ENCODE results near the gene HMMR.
"Not testable (repeated sequence)": the region's sequence is repeated elsewhere in the genome, so short reads cannot be mapped to it uniquely, and the experiment has no call there.

DNA sequence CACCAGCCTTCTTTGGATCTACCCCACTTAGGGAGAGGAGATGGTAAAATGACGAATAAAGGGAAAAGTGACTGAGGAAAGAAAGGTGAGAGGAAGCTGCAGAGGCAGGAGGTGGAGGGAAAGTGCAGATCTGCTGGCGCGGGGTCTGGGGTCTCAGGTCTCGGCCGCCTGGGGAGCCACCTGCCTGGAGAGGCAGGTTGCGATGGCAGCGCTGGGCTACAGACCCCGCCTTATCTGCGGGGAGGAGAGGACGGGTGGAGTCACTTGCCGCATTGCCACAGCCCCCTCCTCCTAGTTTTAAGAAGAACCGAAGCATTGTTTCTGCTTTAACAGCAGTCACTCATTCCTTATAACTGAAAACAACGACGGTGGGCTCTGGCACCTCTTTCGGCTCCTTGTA lies 44.8 kb upstream of the HMMR start:
- TF ChIP-seq, protein P1, sequence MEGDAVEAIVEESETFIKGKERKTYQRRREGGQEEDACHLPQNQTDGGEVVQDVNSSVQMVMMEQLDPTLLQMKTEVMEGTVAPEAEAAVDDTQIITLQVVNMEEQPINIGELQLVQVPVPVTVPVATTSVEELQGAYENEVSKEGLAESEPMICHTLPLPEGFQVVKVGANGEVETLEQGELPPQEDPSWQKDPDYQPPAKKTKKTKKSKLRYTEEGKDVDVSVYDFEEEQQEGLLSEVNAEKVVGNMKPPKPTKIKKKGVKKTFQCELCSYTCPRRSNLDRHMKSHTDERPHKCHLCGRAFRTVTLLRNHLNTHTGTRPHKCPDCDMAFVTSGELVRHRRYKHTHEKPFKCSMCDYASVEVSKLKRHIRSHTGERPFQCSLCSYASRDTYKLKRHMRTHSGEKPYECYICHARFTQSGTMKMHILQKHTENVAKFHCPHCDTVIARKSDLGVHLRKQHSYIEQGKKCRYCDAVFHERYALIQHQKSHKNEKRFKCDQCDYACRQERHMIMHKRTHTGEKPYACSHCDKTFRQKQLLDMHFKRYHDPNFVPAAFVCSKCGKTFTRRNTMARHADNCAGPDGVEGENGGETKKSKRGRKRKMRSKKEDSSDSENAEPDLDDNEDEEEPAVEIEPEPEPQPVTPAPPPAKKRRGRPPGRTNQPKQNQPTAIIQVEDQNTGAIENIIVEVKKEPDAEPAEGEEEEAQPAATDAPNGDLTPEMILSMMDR (IDR thresholded peaks at IDR 0.05; ENCODE audit: low read depth, low read length), result not testable (repeated sequence)
- not testable (repeated sequence) for TF ChIP-seq EZH2phosphoT487 (IDR thresholded peaks at IDR 0.05; ENCODE audit: low read depth)
